Stimulated activated CD8-positive, alpha-beta memory T cell treated with anti-CD3 and anti-CD28 coated beads, Interleukin-2, amount 100 ng/mL, for 48 hours (primary cell): ENCODE data around the gene SCAI.
"Not testable (repeated sequence)": the region's sequence is repeated elsewhere in the genome, so short reads cannot be mapped to it uniquely, and the experiment has no call there.

Experiments
- DNase-seq, 2 donors: peaks; one replicate each; pipeline ENCODE4 v3.0.0-alpha.2; 2020; ENCODE audit warnings: low read depth in 2 of 2

Gene SCAI

DNA sequence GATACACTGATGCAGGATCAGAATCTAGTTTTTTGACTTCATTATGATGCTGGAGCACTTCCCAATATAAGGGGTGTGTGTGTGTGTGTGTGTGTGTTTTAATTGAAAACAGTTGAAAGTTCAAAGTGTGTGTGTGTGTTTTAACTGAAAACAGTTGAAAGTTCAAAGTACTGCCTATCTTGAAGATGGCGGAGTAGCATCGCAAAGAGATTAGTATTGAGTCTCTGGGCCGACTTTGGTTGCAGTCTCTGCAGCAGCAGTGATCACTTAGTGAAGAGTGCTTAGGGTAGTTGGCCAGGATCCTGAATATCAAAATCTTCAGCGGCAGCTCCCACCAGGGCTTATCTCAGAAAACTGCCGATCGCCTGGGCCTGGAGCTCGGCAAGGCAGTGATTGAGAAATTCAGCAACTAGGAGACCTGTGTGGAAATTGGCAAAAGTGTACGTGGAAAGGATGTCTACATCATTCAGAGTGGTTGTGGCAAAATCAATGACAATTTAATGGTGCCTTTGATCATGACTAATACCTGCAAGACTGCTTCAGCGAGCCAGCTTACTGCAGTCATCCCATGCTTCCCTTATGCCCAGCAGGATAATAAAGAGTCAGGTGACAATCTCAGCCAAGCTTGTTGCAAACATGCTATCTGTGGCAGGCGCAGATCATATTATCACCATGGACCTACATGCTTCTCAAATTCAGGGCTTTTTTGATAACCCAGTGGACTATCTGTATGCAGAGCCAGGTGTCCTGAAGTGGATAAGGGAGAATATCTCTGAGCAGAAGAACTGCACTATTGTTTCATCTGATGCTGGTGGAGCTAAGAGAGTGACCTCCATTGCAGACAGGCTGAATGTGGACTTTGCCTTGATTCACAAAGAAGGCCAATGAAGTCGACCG lies 7.3 kb upstream of the SCAI start:
- no peak for DNase-seq

DNA sequence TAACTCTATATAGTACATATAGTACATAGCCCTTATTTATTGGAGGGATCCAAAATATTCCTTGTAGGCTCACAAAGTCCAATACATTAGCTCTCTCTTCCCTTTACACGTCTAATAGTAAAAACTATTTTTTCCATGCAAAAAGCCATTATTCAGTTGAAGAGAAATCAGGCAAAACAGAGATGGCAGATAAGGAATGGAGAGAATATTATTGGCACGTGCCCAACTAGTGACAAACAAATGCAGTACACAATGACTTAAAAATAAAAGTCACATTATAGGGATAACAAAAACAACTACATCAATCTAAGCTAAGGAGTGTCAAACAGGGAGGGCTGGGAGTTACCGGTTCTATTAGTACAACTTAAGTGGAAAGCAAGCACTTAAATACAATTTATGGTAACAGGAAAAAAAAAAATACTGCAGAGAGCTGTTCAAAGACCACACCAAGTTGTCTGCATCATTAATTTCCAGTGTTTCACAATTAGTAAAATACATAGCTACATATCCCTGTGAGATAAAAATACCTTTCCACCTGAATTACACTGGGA lies 4.1 kb upstream of the SCAI start:
- no peak for DNase-seq

- no peak for DNase-seq
These were observed 2.9 kb upstream of the SCAI start for GRCh38 chr9:125146247-125146646.

DNA sequence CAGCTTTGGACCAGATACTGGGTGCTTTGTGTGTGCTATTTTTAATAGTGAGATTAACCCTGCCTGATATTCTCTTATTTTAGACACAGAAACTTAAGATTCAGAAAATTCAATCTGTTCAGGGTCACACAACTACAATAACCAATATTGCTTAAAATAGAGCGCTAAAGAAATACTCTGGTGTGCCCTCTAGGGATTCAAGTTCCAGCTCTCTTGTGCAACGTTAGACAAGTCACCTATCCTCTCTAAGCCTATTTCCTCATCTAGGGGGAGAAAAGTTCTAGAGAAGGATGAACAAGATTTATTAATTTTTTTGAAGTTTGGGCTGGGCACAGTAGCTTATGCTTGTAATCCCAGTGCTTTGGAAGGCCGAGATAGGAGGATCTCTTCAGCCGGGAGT lies 2.1 kb upstream of the SCAI start:
- DNase-seq: no peak

DNA sequence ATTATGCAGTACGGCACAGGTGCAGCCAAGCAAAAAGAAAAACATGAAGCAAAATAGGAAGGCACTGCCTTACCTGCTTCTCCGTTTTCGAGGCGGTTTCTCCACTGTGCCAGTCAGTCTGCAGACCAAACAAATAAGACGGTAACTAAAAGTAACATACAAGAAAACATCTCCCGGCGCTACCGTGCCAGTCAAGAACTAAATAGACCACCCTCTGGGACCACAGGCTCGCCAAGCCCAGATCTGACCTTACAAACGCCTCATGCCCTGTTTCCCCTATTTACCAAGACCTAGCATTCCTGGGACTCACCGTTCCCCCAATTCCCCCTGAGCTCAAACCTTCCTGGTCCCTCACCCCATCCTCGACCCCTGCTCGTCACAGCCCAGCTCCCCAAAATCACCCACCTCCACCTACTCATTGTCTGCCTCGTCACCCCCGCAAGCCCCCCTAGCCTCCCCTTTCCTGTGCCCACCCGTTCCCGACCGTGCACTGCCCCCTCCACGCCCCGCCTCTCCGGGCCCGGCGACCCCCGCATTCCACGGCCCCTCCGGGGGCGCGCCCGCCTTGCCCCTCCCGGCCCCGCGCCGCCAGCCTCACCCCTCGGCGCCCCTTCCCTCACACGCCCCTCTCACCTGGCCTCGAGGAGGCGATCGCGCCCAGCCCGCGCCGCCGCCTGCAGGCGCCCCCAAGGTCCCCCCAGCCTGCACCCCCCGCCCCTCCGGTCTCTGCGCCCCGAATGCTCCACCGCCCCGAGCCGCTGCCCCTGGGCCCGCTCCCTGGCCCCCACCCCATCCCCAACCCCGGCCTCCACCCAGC lies 560 bp downstream of the SCAI start:
- DNase-seq: no peak

DNA sequence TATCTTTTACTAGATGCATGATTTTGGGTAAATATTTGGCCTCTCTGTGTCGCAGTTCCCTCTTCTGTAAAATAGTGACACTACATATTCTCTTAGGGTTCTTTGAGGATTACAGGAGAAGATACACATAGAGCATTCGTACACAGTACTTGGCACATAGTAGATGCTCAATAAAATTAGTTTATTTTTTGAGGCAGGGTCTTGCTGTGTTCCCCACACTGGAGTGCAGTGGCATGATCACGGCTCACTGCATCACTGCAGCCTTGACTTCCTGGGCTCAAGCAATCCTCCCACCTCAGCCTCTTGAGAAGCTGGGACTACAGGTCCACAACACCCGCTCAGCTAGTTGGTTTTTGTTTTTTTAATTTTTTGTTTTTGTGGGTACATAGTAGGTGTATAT lies 1.6 kb downstream of the SCAI start:
- DNase-seq: no peak

DNA sequence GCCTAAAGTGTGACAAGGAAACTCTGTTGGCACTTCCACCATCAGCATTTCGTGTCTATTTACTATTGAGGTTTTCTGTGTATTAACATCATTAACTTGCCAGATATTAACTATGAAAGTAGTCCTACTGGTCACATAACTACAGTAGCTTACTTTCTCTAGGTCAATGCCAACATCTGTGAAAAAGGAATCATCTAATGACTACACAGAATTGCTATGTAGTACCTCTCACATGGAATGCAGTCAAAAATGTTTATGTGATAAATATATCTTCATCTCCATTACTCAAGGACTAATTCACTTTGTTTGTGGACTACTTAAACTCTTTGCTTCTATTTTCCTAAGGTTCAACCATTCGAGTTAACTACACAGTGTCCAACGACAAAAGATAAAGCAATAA lies 2.1 kb downstream of the SCAI start:
- no peak for DNase-seq

DNA sequence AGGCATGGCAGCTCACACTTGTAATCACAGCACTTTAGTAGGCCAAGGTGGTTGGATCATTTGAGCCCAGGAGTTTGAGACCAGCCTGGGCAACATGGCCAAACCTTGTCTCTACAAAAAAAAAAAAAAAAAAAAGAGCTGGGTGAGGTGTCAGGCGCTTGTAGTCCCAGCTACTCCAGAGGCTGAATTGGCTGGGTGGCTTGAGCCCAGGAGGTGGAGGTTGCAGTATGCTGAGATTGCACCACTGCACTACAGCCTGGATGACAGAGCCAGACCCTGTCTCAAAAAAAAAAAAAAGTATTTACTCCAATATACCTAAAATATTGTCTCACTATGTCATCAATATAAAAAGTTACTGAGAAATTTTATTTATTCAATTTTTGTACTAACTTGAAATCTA lies 2.8 kb downstream of the SCAI start:
- no peak for DNase-seq

- DNase-seq: no peak
These were observed 6.1 kb downstream of the SCAI start for GRCh38 chr9:125137200-125137599.

DNA sequence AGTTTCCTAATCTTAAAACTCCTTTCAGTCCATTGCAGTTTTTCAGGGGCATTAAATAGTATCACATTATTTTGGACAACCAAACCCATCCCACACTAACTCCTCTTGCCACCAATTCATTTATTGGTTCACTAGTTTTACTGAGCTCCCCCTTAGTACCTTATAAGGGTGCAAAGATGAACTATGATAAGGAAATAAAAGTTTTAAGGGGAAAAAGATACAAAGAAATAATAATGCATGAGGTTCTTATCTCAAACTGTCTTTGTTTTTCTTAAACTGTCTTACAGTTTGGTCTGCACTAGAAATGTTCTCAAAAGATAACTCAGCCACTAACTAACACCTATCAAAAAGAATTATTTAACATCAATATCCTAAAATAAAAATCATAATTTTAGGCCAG lies 8.4 kb downstream of the SCAI start:
- DNase-seq: no peak

DNA sequence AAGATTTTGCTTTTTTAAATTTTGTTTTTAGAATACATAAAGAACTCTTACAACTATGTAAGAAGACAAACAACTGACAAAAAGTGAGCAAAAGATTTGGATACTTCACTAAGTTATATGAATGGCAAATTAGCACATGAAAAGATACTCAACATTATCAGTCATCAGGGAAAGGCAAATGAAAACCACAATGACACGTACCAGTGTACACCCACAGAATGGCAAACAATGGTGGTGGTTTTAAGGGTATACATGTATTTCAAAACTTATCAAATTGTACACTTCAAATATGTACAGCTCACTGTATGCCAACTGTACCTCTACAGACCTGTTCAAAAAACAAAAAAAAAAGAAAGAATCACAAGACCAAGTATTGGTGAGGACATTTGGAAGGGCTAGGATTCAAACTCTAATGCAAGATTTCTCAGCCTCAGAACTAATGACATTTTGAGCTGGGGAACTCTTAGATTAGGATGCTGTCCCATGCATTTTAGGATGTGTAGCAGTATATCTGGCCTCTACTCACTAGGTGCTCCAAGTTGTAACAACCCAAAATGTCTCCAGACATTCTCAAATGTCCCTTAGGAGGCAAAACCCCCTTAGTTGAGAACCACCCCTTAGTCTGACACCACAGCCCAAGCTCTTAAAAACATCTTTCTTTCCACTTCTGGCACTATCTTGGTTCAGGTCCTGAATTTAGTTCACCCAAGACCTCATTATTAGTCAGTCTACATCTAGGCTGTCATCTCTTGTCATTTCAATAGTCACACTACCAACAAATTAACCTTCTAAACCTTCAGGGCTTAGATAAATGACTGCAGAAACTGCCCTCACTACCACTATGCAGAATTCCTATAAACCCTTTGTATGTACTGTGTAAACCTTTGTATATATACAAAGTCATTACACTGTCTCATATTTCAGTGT lies 9.7 kb downstream of the SCAI start:
- no peak for DNase-seq

GRCh38 chr9:125131778-125132177 lies 11.6 kb downstream of the SCAI start:
- DNase-seq: no peak

DNA sequence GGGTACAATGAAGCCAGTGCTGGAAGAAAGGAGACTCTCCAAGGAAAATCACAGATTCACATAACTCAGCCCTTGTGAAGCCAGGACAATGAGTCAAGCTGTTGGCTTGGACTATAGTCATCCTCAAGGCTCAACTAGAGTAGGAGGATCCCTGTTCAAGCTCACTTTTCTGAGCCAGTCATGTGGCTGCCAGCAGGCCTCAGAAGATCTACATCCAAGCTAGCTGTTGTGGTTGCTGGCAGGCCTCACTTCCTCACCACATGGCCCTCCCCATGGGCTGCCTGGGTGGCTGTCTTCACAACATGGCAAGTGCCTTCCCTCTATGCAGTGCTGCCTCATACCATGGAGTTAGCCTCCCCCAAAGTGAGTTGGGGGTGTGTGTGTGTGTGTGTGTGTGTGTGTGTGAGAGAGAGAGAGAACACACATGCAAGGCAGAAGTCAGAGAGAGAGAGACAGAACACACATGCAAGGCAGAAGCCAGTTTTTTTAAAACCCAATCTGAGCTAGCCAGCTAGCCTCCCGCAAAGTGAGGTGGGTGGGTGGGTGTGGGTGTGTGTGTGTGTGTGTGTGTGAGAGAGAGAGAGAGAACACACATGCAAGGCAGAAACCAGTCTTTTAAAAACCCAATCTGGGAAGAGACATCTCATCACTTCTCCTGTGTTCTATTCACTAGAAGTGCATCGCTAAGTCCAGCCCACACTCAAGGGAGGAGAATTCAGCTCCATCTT lies 17.1 kb downstream of the SCAI start:
- peak; percentile 41 to 66 for DNase-seq

GRCh38 chr9:125125523-125125922 lies 17.8 kb downstream of the SCAI start:
- no peak for DNase-seq

DNA sequence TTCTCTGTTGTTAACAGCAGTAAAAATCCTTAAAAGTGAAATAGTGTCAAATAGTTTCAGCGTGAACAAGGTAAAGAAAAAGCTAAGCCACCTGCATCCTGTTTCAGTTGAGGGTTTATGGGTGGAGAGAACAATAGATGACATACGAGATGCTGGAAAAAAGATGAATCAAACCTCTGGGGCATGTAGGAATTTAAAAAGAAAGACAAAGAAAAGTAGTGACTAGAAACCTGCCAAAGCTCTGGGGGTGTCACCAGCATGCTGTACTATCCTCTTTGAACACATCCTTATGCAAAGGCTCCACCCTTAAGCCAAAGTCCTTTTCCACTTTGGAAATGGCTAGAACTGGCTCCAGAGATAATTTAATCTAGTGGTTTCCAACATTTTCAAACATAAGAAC lies 22.2 kb downstream of the SCAI start:
- no peak for DNase-seq

DNA sequence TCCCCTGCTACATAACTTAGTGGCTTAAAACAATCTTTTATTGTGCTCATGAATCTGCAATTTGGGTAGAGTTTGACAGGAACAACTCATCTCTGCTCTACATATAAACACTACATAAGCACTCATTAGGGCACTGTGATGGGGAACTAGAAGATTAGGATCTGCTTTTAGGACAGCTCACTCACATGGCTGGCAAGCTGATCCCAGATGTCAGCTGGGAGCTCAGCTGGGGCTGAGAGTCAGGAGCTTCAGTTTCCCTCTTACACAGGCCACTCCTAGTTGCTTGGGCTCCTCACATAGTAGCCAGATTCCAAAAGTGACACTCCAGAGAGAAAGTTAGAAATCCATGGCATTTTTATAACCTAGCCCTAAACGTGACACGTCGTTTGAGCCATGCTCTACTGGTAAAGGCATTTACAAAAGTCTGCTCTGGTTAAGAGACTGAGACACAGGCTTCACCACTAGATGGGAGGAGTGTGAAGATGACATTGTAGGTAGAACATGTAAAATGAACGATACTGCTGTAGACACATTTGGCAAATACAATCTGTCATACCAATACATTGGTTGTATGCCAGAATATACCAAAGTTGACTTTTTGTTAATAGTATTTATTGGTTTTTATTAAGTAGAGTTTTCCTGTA lies 23.6 kb downstream of the SCAI start:
- no peak for DNase-seq

DNA sequence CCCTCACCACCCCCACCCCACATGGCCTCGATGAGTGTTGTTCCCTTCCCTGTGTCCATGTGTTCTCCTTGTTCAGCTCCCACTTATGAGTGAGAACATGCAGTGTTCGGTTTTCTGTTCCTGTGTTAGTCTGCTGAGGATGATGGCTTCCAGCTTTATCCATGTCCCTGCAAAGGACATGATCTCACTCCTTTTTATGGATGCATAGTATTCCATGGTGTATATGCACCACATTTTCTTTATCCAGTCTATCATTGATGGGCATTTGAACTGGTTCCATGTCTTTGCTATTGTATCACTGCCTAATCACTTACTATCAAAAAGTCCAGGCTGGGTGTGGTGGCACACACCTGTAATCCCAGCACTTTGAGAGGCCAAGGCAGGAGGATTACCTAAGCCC lies 24.6 kb downstream of the SCAI start:
- not testable (repeated sequence) for DNase-seq

DNA sequence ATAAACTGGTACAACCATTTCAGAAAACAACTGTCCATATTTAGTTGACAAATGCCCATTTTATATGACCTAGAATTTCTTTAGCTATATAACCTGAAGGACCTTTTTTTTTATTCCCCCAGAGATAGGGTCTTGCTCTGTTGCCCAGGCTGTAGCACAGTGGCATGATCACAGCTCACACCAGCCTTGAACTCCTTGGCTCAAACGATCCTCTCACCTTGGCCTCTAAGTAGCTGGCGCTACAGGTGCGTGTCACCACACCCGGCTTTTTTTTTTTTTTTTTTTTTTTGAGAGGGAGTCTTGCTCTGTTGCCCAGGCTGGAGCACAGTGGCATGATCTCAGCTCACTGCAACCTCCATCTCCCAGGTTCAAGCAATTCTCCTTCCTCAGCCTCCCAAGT lies 28.8 kb downstream of the SCAI start:
- DNase-seq: not testable (repeated sequence)

DNA sequence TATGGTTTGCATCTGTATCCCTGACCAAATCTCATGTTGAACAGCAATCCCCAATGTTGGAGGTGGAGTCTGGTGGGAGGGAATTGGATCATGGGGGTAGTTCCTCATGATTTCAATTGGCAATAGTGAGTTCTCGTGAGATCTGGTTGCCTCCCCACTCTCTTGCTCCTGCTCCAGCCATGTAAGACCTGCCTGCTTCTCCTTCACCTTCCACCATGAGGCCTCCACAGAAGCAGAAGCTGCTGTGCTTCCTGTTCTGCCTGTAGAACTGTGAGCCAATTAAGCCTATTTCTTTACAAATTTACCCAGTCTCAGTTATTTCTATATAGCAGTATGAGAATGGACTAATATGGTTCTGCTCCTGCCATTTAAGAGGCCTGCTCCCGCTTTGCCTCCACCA lies 32.9 kb downstream of the SCAI start:
- no peak for DNase-seq

GRCh38 chr9:125108541-125108940 lies 34.8 kb downstream of the SCAI start:
- not testable (repeated sequence) for DNase-seq
